ENCODE data around the gene BECN2.
"Not testable (repeated sequence)": the region's sequence is repeated elsewhere in the genome, so short reads cannot be mapped to it uniquely, and the experiment has no call there.

Gene BECN2

GRCh38 chr1:241979071-241979470 lies 21.5 kb downstream of the BECN2 start:
- DNase-seq (ENCODE audit: low read depth in 3 of 3) = no peak

GRCh38 chr1:241979926-241980325 lies 22.4 kb downstream of the BECN2 start:
- no peak for DNase-seq (ENCODE audit: low read depth in 3 of 3)

- no peak for DNase-seq (ENCODE audit: low read depth in 3 of 3)
Measured at GRCh38 chr1:241985787-241986186, 28.2 kb downstream of the BECN2 start.

- not testable (repeated sequence) for DNase-seq (ENCODE audit: low read depth in 3 of 3)
Measured at GRCh38 chr1:241988389-241988930, 30.9 kb downstream of the BECN2 start.

- no peak for DNase-seq (ENCODE audit: low read depth in 3 of 3)
Measured at GRCh38 chr1:241990040-241990439, 32.5 kb downstream of the BECN2 start.

GRCh38 chr1:241992734-241993133 lies 35.2 kb downstream of the BECN2 start:
- DNase-seq (ENCODE audit: low read depth in 3 of 3) = no peak

GRCh38 chr1:241994171-241994570 lies 36.6 kb downstream of the BECN2 start:
- no peak for DNase-seq (ENCODE audit: low read depth in 3 of 3)

- no peak for DNase-seq (ENCODE audit: low read depth in 3 of 3)
Measured at GRCh38 chr1:241997401-241997998, 39.9 kb downstream of the BECN2 start.

- DNase-seq (ENCODE audit: low read depth in 3 of 3) = peak in 2 of 3 donors; percentile 24 to 43
Measured at GRCh38 chr1:241998412-241998921, 40.9 kb downstream of the BECN2 start.

- DNase-seq (ENCODE audit: low read depth in 3 of 3) = no peak
Measured at GRCh38 chr1:241999026-241999425, 41.5 kb downstream of the BECN2 start, which contains the start of gene MAP1LC3C. Gene MAP1LC3C (minus strand): TSS chr1:241999098. CDS start chr1:241999008, 90 bp downstream.

GRCh38 chr1:242000434-242000833 lies 42.9 kb downstream of the BECN2 start:
- no peak for DNase-seq (ENCODE audit: low read depth in 3 of 3)

- DNase-seq (ENCODE audit: low read depth in 3 of 3) = no peak
Measured at GRCh38 chr1:242002072-242002471, 44.5 kb downstream of the BECN2 start.

- DNase-seq (ENCODE audit: low read depth in 3 of 3) = no peak
Measured at GRCh38 chr1:242002510-242002909, 44.9 kb downstream of the BECN2 start.

GRCh38 chr1:242004751-242005495 lies 47.4 kb downstream of the BECN2 start:
- DNase-seq (ENCODE audit: low read depth in 3 of 3) = no peak

GRCh38 chr1:242005866-242006535 lies 48.4 kb downstream of the BECN2 start:
- no peak for DNase-seq (ENCODE audit: low read depth in 3 of 3)

- DNase-seq (ENCODE audit: low read depth in 3 of 3) = no peak
Measured at GRCh38 chr1:242006976-242007375, 49.4 kb downstream of the BECN2 start.
